ENCODE results near the gene SCN3A. TPM values are rescaled to one million over a fixed set of nuclear protein-coding genes. Genes with fewer than 3 reads are reported as not detected.

The SCN3A gene
- total RNA-seq, 1 donor from 2014 or later: 0.17 TPM

DNA sequence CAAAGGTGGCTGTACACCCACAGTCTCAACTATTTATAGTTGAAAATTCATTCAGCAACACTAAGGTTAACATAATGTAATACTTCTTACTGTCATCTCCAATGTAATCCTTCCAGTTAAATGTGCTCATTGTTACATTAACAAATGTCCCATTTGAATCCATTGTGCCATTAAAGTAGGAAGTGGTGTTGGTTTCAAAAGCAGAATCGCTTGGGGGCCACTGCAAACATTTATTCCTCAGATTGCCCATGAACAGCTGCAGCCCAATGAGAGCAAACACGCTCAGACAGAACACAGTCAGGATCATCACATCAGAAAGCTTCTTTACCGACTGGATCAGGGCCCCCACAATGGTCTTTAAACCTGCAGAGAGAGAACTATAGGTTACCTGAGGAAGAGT, 41.4 kb downstream of the SCN3A start:
- TF ChIP-seq, protein P1, sequence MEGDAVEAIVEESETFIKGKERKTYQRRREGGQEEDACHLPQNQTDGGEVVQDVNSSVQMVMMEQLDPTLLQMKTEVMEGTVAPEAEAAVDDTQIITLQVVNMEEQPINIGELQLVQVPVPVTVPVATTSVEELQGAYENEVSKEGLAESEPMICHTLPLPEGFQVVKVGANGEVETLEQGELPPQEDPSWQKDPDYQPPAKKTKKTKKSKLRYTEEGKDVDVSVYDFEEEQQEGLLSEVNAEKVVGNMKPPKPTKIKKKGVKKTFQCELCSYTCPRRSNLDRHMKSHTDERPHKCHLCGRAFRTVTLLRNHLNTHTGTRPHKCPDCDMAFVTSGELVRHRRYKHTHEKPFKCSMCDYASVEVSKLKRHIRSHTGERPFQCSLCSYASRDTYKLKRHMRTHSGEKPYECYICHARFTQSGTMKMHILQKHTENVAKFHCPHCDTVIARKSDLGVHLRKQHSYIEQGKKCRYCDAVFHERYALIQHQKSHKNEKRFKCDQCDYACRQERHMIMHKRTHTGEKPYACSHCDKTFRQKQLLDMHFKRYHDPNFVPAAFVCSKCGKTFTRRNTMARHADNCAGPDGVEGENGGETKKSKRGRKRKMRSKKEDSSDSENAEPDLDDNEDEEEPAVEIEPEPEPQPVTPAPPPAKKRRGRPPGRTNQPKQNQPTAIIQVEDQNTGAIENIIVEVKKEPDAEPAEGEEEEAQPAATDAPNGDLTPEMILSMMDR (IDR thresholded peaks at IDR 0.05; ENCODE audit: insufficient read depth, low read length, poor library complexity, severe bottlenecking): no peak

DNA sequence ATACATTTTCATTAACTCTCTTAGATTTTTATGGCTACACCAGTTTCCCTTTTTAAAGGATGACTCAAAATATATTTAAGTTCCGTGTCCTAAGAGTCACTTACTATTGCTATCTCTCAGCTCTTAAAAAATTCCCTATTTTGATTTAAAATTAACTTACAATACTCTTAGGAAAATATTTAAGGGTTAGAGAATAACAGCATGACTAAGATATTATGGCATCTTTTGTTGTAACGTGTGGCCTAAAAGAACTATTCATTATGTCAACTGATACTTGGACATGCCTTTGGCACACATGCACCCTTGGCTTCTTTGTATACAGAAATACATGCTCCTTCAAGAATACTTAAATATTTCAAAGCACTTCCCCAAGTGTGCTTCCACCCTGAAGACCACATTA, 42.3 kb downstream of the SCN3A start:
- no peaks in the 10 kb centered on the region for H3K27me3 ChIP-seq (ENCODE audit: control insufficient read depth, insufficient read depth, low read length)
- no peaks in the 10 kb centered on the region for H3K36me3 ChIP-seq (ENCODE audit: control insufficient read depth, insufficient read depth, low read length)
- DNase-seq (ENCODE audit: low read depth): no peak
- H3K4me3 ChIP-seq (ENCODE audit: low read depth, low read length): no peak overlapping the region
- TF ChIP-seq, protein P1 (IDR thresholded peaks at IDR 0.05; ENCODE audit: insufficient read depth, low read length, poor library complexity, severe bottlenecking): no peak

More for the DNA sequence above, 41.4 kb downstream of the SCN3A start:
- H3K4me3 ChIP-seq (ENCODE audit: low read depth, low read length): no peak overlapping the region
- no peaks in the 10 kb centered on the region for H3K27me3 ChIP-seq (ENCODE audit: control insufficient read depth, insufficient read depth, low read length)
- H3K36me3 ChIP-seq (ENCODE audit: control insufficient read depth, insufficient read depth, low read length): no peaks in the 10 kb centered on the region
- DNase-seq (ENCODE audit: low read depth): no peak

DNA sequence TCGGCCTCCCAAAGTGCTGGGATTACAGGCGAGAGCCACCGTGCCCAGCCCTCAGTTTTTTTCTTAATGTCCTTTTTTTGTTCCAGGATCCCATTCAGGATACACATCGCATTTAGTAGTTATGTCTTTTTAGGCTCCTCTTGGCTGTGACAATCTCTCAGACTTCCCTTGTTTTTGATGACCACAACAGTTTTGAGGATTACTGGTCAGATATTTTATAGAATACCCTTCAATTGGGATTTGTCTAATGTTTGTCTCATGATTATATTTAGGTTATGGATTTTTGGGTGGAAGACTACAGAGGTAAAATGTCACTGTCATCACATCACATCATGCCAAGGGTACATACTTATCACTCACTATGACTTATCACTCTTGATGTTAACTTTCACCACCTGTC, 46.7 kb downstream of the SCN3A start:
- Histone ChIP-seq H3K4me3 (ENCODE audit: low read depth, low read length) (no peak overlapping the region), H3K36me3 (ENCODE audit: control insufficient read depth, insufficient read depth, low read length) (no peaks in the 10 kb centered on the region), H3K27me3 (ENCODE audit: control insufficient read depth, insufficient read depth, low read length) (no peaks in the 10 kb centered on the region)
- DNase-seq (ENCODE audit: low read depth): no peak
- TF ChIP-seq, protein P1 (IDR thresholded peaks at IDR 0.05; ENCODE audit: insufficient read depth, low read length, poor library complexity, severe bottlenecking): no peak

DNA sequence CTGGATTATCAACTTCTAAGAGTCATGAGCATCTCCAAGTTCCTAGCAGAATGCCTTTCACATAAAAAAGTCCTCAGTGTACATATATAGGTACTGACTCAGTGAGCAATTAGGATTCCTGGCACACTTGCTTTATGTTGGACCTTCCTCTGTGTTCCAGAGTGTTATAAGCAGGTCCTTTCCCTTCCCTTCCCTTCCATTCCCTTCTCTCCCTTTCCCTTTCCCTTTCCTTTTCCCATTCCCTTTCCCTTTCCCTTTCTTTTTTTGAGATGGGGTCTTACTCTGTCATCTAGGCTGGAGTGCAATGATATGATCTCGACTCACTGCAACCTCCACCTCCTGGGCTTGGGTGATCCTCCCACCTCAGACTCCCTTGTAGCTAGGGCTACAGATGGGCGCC, 48.7 kb downstream of the SCN3A start:
- no peaks in the 10 kb centered on the region for H3K27me3 ChIP-seq (ENCODE audit: control insufficient read depth, insufficient read depth, low read length)
- no peak for DNase-seq (ENCODE audit: low read depth)
- no peaks in the 10 kb centered on the region for H3K36me3 ChIP-seq (ENCODE audit: control insufficient read depth, insufficient read depth, low read length)
- TF ChIP-seq, protein P1 (IDR thresholded peaks at IDR 0.05; ENCODE audit: insufficient read depth, low read length, poor library complexity, severe bottlenecking): no peak
- no peak overlapping the region for H3K4me3 ChIP-seq (ENCODE audit: low read depth, low read length)

DNA sequence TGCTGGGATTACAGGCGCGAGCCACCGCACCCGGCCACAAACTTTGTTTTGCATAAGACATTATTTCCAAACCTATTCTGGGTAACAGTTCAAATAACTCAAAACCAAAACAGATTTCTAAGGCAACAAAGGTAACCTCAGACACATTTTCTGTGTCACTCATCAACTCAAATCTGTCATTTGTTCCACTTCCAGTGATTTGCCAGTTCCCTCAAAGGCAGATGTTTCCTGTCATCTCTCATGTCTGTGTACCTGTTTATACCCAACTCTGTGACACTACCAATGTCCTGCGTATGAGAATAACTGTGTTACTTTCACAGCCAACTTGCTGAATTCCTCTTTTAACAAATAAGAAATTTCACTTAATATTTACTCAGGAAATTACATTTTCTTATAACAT, 54.4 kb downstream of the SCN3A start:
- H3K4me3 ChIP-seq (ENCODE audit: low read depth, low read length): no peak overlapping the region
- TF ChIP-seq, protein P1 (IDR thresholded peaks at IDR 0.05; ENCODE audit: insufficient read depth, low read length, poor library complexity, severe bottlenecking): no peak

More for the DNA sequence above, 54.4 kb downstream of the SCN3A start:
- no peaks in the 10 kb centered on the region for H3K36me3 ChIP-seq (ENCODE audit: control insufficient read depth, insufficient read depth, low read length)
- no peaks in the 10 kb centered on the region for H3K27me3 ChIP-seq (ENCODE audit: control insufficient read depth, insufficient read depth, low read length)
- no peak for DNase-seq (ENCODE audit: low read depth)
